NT2/D1 (cell line): Measurements from ENCODE around the gene ALG14.

ENCODE experiments used
- DNase-seq: peaks from one replicate; pipeline ENCODE4 v3.0.0-alpha.2; 2011; ENCODE audit warnings: low read depth, low spot score
- H3K27me3 ChIP-seq: 2 replicates; pipeline ENCODE4 v1.6.0; 2011; ENCODE audit warnings: mild to moderate bottlenecking; ENCODE audit not compliant: insufficient read length, insufficient read depth
- H3K36me3 ChIP-seq: 2 replicates; pipeline ENCODE4 v1.6.1; 2011; ENCODE audit warnings: mild to moderate bottlenecking, low read length, mixed read lengths; ENCODE audit not compliant: insufficient read depth, insufficient read length
- H3K4me1 ChIP-seq: 2 replicates; pipeline ENCODE4 v1.5.1; 2011; ENCODE audit not compliant: insufficient read depth, insufficient read length
- H3K4me3 ChIP-seq: 2 replicates; pipeline ENCODE4 v1.5.1; 2011; ENCODE audit warnings: low read depth; ENCODE audit not compliant: insufficient read length
- H3K9ac ChIP-seq: 2 replicates; pipeline ENCODE4 v1.6.0; 2011; ENCODE audit warnings: low read depth; ENCODE audit not compliant: insufficient read length
- H3K9me3 ChIP-seq: 2 replicates; pipeline ENCODE4 v1.5.1; 2011; ENCODE audit warnings: mild to moderate bottlenecking, low read length; ENCODE audit not compliant: insufficient read depth
- SUZ12 ChIP-seq: IDR thresholded peaks from 2 replicates; pipeline ENCODE4 v1.6.1; 2011; ENCODE audit not compliant: insufficient read length, insufficient read depth; ENCODE audit errors: extremely low read depth
- YY1 ChIP-seq: IDR thresholded peaks from 2 replicates; pipeline ENCODE4 v1.6.1; 2011; ENCODE audit not compliant: insufficient read length, insufficient read depth
- ZNF274 ChIP-seq: IDR thresholded peaks from 2 replicates; pipeline ENCODE4 v1.6.1; 2011; ENCODE audit warnings: mild to moderate bottlenecking, low read depth, low read length

Gene ALG14

GRCh38 chr1:95115708-95116137 lies 43.0 kb upstream of the ALG14 start:
- Histone ChIP-seq H3K9me3 (no peaks in the 10 kb centered on the region), H3K9ac (no peak overlapping the region), H3K27me3 (peaks cover 30% of the 10 kb centered on the region), H3K36me3 (no peaks in the 10 kb centered on the region), H3K4me1 (no peaks in the 10 kb centered on the region), H3K4me3 (no peak overlapping the region)
- TF ChIP-seq SUZ12 = no peak
- TF ChIP-seq ZNF274 = no peak
- no peak for TF ChIP-seq YY1
- no peak for DNase-seq

- Histone ChIP-seq H3K36me3 (no peaks in the 10 kb centered on the region), H3K4me1 (no peaks in the 10 kb centered on the region), H3K9me3 (no peaks in the 10 kb centered on the region), H3K9ac (no peak overlapping the region), H3K4me3 (no peak overlapping the region), H3K27me3 (peaks cover 10% of the 10 kb centered on the region)
- no peak for TF ChIP-seq ZNF274
- no peak for TF ChIP-seq SUZ12
- no peak for TF ChIP-seq YY1
- DNase-seq = no peak
Measured at GRCh38 chr1:95113684-95114083, 40.9 kb upstream of the ALG14 start.

DNA sequence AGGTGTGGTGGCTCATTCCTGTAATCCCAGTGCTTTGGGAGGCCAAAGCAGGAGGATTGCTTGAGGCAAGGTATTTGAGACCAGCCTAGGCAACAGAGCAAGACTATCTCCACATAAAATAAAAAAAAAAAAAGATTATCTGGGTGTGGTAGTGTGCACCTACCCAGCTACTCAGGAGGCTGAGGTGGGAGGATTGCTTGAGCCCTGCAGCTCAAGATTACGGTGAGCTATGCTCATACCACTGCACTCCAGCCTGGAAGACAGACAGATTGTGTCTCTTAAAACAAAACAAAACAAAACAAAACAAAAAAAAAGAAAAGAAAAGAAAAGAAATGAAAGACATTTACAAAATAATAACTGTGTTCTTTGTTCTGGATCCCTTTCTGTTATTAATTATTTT lies 38.3 kb upstream of the ALG14 start:
- Histone ChIP-seq H3K4me1 (no peaks in the 10 kb centered on the region), H3K9ac (no peak overlapping the region), H3K27me3 (no peaks in the 10 kb centered on the region), H3K36me3 (no peaks in the 10 kb centered on the region), H3K9me3 (no peaks in the 10 kb centered on the region), H3K4me3 (no peak overlapping the region)
- no peak for DNase-seq
- TF ChIP-seq SUZ12 = no peak
- TF ChIP-seq YY1 = no peak
- no peak for TF ChIP-seq ZNF274

DNA sequence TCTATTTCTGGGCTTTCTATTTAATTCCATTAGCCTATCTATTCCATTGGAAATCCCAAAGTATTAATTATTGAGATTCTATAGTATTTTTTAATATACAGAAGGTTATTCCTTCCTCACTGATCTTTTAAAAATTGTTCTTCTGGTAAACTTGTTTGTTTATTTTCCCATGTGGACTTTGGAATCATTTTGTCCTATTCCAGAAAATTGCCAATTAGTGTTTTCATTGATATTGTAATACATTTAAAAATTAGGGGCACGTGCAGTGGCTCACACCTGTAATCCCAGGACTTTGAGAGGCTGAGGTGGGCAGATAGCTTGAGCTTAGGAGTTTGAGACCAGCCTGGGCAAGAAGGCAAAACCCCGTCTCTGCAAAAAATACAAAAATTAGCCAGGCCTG lies 36.0 kb upstream of the ALG14 start:
- no peak overlapping the region for H3K4me3 ChIP-seq
- no peaks in the 10 kb centered on the region for H3K4me1 ChIP-seq
- H3K27me3 ChIP-seq = no peaks in the 10 kb centered on the region
- no peak for TF ChIP-seq SUZ12
- no peak for TF ChIP-seq YY1
- no peak overlapping the region for H3K9ac ChIP-seq
- no peaks in the 10 kb centered on the region for H3K36me3 ChIP-seq
- no peaks in the 10 kb centered on the region for H3K9me3 ChIP-seq
- DNase-seq = no peak

DNA sequence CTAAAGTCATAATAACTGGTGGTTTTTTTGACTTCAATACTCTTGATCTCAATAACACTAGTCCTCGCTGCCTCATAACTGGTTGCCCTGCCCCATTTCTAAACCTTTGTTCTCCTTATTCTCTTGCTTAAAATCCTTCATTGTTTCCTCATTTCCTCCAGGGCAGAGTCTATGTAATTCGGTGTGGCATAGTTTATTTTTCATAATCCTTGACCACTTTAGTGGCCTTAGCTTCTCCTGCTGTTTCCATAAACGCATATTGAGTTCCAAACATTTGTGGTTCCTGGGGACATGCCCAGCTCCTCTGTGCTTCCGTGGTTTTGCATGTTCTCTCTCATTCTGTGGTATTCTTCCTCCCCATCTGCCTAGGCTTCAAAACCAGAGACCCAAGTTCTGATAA lies 25.4 kb upstream of the ALG14 start:
- no peak overlapping the region for H3K9ac ChIP-seq
- H3K27me3 ChIP-seq = no peaks in the 10 kb centered on the region
- H3K36me3 ChIP-seq = no peaks in the 10 kb centered on the region
- no peak overlapping the region for H3K4me3 ChIP-seq
- H3K9me3 ChIP-seq = no peaks in the 10 kb centered on the region
- no peaks in the 10 kb centered on the region for H3K4me1 ChIP-seq
- DNase-seq = no peak
- TF ChIP-seq ZNF274 (no peak), YY1 (no peak), SUZ12 (no peak)

DNA sequence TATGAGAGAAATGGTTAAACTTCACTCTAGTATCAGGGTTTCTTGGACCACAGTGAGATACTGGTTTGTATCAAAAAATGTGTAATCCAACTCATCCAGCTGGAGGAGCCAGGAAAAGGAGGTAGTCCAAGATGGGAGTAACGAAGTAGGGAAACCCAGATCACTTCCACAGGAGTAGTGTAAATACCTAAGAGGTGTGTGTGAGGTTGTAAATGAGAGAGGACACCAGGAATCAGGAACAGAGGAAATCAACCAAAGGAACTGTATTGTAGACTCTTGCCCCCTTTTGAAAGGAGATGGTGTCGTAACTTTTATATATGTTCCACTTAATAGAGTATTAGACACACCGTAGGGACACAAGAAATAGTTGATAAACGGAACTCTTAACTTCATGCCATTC lies 24.7 kb upstream of the ALG14 start:
- TF ChIP-seq ZNF274 = no peak
- TF ChIP-seq YY1 = no peak
- no peak for TF ChIP-seq SUZ12
- Histone ChIP-seq H3K9ac (no peak overlapping the region), H3K4me3 (no peak overlapping the region), H3K4me1 (no peaks in the 10 kb centered on the region), H3K36me3 (no peaks in the 10 kb centered on the region), H3K9me3 (no peaks in the 10 kb centered on the region), H3K27me3 (no peaks in the 10 kb centered on the region)
- no peak for DNase-seq

- H3K36me3 ChIP-seq = no peaks in the 10 kb centered on the region
- H3K9ac ChIP-seq = no peak overlapping the region
- no peaks in the 10 kb centered on the region for H3K4me1 ChIP-seq
- no peaks in the 10 kb centered on the region; the same call in 1 of the 2 replicates for H3K9me3 ChIP-seq
- DNase-seq = no peak
- no peaks in the 10 kb centered on the region for H3K27me3 ChIP-seq
- no peak overlapping the region for H3K4me3 ChIP-seq
- no peak for TF ChIP-seq ZNF274
- TF ChIP-seq YY1 = no peak
- TF ChIP-seq SUZ12 = no peak
Measured at GRCh38 chr1:95096218-95096841, 23.6 kb upstream of the ALG14 start.

- Histone ChIP-seq H3K4me3 (no peak overlapping the region), H3K36me3 (no peaks in the 10 kb centered on the region), H3K9ac (no peak overlapping the region), H3K9me3 (no peaks in the 10 kb centered on the region; the same call in 1 of the 2 replicates), H3K27me3 (no peaks in the 10 kb centered on the region), H3K4me1 (no peaks in the 10 kb centered on the region)
- no peak for DNase-seq
- TF ChIP-seq SUZ12 = no peak
- TF ChIP-seq ZNF274 = no peak
- TF ChIP-seq YY1 = no peak
Measured at GRCh38 chr1:95095833-95096217, 23.1 kb upstream of the ALG14 start.
